22Rv1 (cell line): ENCODE data around the gene FGD2.

Experiments
- CTCF ChIP-seq: fragments of 450-650 bp; IDR thresholded peaks from 2 replicates; pipeline ENCODE4 v1.5.1; 2017; ENCODE audit warnings: mild to moderate bottlenecking
- ZFX ChIP-seq: fragments of 450-650 bp; IDR thresholded peaks from 2 replicates; pipeline ENCODE4 v1.6.1; 2017; ENCODE audit warnings: antibody characterized with exemption, borderline replicate concordance

- TF ChIP-seq CTCF = no peak
- no peak for TF ChIP-seq ZFX
These were observed 6.2 kb upstream of the FGD2 start for GRCh38 chr6:36999061-36999750.
